GM21528 (cell line): ENCODE data around the gene PCDHGB7.
A peak's percentile ranks its signal among the peaks of the same experiment; 100 is the strongest.
"Not testable (repeated sequence)": the region's sequence is repeated elsewhere in the genome, so short reads cannot be mapped to it uniquely, and the experiment has no call there.

Experiments used
- ATAC-seq: cut with Tn5 transposase; IDR thresholded peaks from one replicate; pipeline ENCODE4 v1.9.1; 2021; ENCODE audit warnings: mild to moderate bottlenecking, moderate library complexity; ENCODE audit not compliant: unreplicated experiment, low FRiP score

PCDHGB7 gene

GRCh38 chr5:141417494-141418172 is at the start of gene PCDHGB7:
TSS of gene PCDHGB7 (plus strand) at chr5:141417677. CDS start at chr5:141417860, 183 bp downstream.
- peak; percentile 64 for ATAC-seq

- ATAC-seq = peak; percentile 57
These were observed 47.3 kb upstream of the PCDHGB7 start, which contains the start of gene PCDHGB3 for GRCh38 chr5:141369994-141370848. TSS of gene PCDHGB3 (plus strand) at chr5:141370242. CDS start at chr5:141370395, 153 bp downstream.

GRCh38 chr5:141371572-141372475 is 45.7 kb upstream of the PCDHGB7 start:
- ATAC-seq = no peak

- no peak for ATAC-seq
These were observed 43.7 kb upstream of the PCDHGB7 start, which contains the start of gene PCDHGA6 for GRCh38 chr5:141373673-141374317. TSS of gene PCDHGA6 (plus strand) at chr5:141373891. CDS start at chr5:141374084, 193 bp downstream.

GRCh38 chr5:141374627-141375026 is 42.9 kb upstream of the PCDHGB7 start:
- ATAC-seq = no peak

GRCh38 chr5:141375444-141376155 is 41.9 kb upstream of the PCDHGB7 start:
- not testable (repeated sequence) for ATAC-seq

GRCh38 chr5:141382469-141383294 is 34.8 kb upstream of the PCDHGB7 start, which contains the start of gene PCDHGA7:
TSS of gene PCDHGA7 (plus strand) at chr5:141382742. CDS start at chr5:141382900, 158 bp downstream.
- ATAC-seq = no peak

GRCh38 chr5:141383345-141383744 is 34.1 kb upstream of the PCDHGB7 start:
- no peak for ATAC-seq

GRCh38 chr5:141384471-141385267 is 32.8 kb upstream of the PCDHGB7 start:
- no peak for ATAC-seq

- ATAC-seq = not testable (repeated sequence)
These were observed 29.7 kb upstream of the PCDHGB7 start, which contains the start of gene PCDHGB4 for GRCh38 chr5:141387557-141388311. TSS of gene PCDHGB4 (plus strand) at chr5:141387698. CDS start at chr5:141387885, 187 bp downstream.

GRCh38 chr5:141388661-141389060 is 28.8 kb upstream of the PCDHGB7 start:
- no peak for ATAC-seq

GRCh38 chr5:141389153-141390042 is 28.1 kb upstream of the PCDHGB7 start:
- ATAC-seq = no peak

- ATAC-seq = no peak
These were observed 24.9 kb upstream of the PCDHGB7 start, which contains the start of gene PCDHGA8 for GRCh38 chr5:141392429-141393198. TSS of gene PCDHGA8 (plus strand) at chr5:141392633. CDS start at chr5:141392814, 181 bp downstream.

- no peak for ATAC-seq
These were observed 24.2 kb upstream of the PCDHGB7 start for GRCh38 chr5:141393267-141393666.
